Measurements from ENCODE around the gene RSPRY1.
"Not testable (repeated sequence)": the region's sequence is repeated elsewhere in the genome, so short reads cannot be mapped to it uniquely, and the experiment has no call there.

The RSPRY1 gene

DNA sequence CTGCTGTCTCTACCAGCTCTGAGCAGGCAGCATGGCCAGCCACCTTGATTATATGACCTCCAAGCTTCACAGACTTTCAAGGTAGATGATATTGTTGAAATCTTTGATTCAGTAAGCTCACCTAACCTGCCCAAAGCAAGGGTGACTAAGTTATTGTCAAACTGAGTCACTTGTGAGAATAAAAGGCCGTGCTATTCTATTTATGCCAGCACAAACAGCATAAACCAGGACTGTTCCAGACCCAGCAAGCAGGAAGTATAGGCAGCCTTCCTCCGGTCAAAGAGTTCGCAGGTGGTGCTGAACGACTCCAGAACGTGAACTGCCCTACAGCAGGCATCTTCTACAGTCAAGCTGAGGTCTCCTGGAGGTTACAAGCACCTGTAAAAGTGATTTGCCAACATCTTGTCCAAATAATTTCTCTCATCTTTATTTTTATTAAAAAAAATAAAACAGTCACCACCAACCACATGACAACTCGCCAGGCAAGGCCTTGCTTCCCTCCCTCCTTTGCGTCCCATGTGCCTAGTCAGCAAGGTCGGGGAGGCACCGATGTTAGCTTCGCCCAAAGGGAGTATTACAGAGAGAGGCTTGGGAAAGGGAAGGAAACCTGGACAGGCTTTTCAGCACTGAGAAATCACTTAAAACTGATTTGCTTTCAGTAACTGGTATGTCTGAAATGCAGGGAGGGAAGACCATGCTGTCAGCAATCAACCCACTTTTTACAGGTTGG lies 69.7 kb downstream of the RSPRY1 start:
- DNase-seq (ENCODE audit: low read depth, low spot score) = no peak

- DNase-seq (ENCODE audit: low read depth, low spot score) = no peak
These were observed 70.7 kb downstream of the RSPRY1 start for GRCh38 chr16:57256601-57257395.

DNA sequence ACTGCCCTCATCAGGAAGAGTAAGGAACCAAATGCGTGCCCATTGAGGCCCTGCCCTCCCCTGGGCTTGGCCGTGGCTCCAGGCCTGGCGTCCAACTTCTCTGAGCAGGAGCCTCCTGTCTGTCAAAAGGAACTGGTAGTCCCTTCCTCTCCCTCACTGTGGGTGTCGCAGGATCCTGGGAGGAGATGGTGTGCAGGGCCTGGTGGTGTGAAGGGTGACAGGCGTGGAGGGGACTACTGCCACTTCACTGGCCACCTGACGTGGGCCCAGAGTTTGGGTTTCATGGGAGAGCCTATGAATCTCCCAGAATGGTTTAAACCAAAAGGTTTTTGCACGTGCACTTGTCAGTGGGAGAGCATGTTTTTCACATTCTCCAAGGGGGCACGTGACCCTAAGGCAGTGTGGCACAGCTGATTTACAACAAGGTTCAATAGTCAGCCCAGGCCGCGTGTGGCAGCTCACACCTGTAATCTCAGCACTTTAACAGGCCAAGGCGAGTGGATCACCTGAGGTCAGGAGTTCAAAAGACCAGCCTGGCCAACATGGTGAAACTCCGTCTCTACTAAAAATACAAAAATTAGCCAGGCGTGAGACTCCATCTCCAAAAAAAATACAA lies 71.4 kb downstream of the RSPRY1 start:
- no peak for DNase-seq (ENCODE audit: low read depth, low spot score)

GRCh38 chr16:57258226-57258909 lies 72.2 kb downstream of the RSPRY1 start:
- DNase-seq (ENCODE audit: low read depth, low spot score) = no peak

DNA sequence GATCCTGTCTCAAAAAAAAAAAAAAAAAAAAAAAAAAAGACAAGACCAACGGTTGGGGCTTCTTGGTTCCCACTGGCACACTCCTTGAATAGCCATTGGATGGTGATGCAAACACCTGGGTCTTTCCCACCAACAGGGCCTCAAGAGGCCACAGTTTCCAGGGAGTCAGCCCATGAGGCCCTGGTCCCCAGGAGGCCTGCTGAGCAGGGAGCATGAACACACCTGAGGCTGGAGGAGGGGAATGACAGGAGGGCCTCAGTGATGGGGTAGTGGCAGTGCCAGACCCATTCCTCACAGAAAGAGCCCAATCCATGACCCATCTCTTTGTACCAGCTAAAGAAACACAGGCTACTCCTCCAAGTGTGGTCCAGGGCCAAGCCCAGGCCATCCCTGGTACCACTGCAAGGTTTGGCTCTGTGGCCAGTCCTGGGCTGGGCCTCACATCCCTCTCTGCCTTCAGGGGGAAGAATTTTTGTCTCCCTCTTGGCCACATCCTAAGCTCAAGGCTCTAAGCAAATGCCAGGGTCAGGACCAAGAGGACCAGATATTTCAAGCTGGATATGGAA lies 72.9 kb downstream of the RSPRY1 start:
- DNase-seq (ENCODE audit: low read depth, low spot score) = no peak

- DNase-seq (ENCODE audit: low read depth, low spot score) = peak; percentile 25
These were observed 74.3 kb downstream of the RSPRY1 start for GRCh38 chr16:57260294-57260929.

DNA sequence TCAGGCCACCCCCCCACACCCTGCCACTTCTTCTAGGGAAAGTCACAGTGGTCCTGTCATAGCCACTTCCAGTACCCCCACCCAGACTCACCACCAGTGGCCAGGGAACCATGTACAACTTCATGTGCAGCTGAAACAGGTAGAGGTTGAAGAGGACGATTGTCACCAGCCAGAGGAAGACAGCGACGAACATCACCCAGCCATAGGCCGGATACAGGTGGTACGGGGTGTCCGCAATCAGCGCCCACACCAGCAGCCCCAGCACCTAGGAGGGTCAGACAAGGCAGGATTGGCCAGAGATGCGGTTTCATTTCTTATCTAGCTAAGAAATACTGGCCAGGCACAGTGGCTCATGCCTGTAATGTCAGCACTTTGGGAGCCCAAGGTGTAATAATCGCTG lies 75.7 kb downstream of the RSPRY1 start:
- DNase-seq (ENCODE audit: low read depth, low spot score) = no peak

DNA sequence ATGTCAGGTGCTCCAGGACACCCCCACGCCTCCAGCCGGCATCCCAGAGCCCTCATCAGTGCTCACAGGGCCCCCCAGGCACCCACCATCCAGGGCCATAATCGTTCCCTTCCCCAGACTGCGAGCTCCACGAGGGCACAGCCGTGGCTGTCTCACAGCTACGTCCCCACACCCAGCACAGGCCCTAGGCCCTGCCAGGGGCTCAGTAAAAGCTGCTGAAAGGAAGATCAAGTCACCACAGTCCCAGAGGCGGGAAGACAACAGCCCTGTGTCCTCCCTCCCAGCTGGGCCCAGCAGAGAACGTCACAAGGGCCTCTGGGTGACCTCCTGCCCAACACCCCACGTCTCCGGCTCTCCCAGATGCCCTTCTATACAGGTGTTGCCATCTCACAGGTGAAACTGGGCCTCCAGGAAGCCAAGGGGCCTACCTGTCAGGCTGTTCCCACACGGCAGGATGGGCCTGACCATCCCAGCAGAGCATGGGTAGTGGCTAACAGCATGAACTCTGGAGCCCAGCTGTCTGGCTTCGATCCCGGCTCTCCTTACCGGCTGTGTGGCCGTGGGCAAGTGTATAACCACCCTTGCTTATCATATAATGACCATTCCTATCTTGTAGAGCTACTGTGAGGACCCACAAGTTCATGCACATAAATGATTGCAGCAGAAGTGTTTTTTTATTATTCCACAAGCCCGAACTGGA lies 76.9 kb downstream of the RSPRY1 start:
- DNase-seq (ENCODE audit: low read depth, low spot score) = no peak

DNA sequence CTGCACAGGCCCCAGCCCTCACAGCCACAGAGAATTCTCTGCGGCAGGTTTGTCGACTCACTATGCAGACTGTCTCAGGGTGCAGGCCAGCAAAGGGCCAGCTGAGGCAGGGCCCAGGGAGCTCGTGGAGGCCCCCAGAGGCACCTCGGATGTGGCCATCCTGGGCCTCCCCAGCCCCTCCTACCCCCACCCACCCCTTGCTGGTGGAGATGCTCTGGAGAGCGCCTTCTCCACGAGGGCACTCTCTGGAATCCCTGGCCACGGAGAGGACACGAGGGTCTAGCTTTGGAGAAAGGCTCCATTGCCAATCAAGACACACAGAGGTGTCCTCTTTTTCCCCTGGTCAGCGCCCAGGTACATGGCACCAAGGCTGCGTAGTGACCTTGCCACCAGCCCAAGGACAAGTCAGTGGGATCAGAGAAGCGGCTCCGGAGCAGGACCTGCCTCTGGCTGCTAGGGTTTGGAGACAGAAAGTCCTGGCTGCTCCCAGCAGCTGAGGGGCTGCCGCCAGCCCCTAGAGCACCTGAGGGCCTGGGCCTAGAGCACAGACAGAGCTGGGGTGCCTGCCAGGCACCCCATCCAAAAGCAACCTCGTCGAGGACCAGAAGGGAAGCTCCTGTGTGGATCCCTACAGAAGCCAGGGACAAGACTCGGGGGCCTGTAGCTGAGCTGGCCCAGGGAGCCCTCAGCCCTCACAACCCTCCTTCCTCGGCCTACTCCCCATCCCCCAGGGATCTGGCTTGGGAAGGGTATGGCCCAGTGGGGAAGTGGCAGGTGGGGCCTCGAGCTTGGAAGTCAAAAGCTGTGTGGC lies 77.6 kb downstream of the RSPRY1 start:
- DNase-seq (ENCODE audit: low read depth, low spot score) = no peak

DNA sequence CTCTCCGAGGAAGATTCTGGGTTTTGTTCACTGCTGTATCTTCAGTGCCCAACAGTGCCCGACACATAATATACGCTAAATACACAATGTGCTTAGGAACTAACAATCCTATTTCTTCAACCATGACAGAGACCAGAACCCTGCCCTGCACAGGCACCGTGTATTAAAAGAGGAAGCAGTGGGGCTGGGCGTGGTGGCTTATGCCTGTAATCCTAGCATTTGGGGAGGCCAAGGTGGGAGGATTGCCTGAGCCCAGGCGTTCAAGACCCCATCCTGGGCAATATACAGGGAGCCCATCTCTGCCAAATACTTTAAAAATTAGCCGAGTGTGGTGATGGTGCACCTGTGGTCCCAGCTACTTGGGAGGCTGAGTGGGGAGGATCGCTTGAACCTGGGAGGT lies 78.3 kb downstream of the RSPRY1 start:
- no peak for DNase-seq (ENCODE audit: low read depth, low spot score)

GRCh38 chr16:57264950-57265371 lies 78.8 kb downstream of the RSPRY1 start:
- DNase-seq (ENCODE audit: low read depth, low spot score) = no peak

GRCh38 chr16:57265850-57266530 lies 79.9 kb downstream of the RSPRY1 start:
- DNase-seq (ENCODE audit: low read depth, low spot score) = no peak

DNA sequence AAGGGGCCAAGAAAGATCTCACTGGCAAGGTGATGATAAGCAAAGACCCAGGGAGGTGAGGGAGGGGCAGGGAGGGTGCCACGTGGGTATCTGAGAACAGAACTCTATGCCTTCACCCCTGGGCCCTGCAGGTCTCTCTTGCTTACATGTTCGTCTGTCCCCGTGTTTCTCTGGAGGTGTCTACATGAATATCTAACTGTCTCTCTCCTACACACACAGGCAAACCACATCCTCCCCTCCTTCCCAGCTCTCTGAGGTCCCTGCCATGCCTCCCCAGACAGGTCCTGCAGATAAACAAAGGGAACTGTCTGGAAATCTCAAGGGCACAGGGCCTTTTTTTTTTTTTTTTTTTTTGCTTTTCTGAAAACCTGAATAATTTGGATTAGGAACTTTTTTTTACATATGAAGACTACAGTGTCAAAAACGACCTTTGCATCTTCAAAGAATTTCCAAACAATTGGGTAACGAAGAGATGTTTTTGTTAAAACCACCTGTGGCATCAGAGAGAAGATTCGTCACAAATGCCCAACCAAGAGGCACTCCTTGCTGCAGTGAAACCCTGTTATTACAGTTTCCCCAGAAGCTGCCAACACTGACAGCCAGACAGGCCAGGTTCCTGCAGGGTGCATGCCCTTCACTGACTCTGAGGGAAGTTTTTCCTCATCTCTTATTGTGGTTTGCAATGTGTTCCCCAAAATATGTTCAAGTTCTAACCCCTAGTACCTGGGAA lies 80.6 kb downstream of the RSPRY1 start:
- DNase-seq (ENCODE audit: low read depth, low spot score) = no peak

- not testable (repeated sequence) for DNase-seq (ENCODE audit: low read depth, low spot score)
These were observed 81.2 kb downstream of the RSPRY1 start for GRCh38 chr16:57267343-57267742.

- DNase-seq (ENCODE audit: low read depth, low spot score) = no peak
These were observed 83.0 kb downstream of the RSPRY1 start for GRCh38 chr16:57268804-57269800.

DNA sequence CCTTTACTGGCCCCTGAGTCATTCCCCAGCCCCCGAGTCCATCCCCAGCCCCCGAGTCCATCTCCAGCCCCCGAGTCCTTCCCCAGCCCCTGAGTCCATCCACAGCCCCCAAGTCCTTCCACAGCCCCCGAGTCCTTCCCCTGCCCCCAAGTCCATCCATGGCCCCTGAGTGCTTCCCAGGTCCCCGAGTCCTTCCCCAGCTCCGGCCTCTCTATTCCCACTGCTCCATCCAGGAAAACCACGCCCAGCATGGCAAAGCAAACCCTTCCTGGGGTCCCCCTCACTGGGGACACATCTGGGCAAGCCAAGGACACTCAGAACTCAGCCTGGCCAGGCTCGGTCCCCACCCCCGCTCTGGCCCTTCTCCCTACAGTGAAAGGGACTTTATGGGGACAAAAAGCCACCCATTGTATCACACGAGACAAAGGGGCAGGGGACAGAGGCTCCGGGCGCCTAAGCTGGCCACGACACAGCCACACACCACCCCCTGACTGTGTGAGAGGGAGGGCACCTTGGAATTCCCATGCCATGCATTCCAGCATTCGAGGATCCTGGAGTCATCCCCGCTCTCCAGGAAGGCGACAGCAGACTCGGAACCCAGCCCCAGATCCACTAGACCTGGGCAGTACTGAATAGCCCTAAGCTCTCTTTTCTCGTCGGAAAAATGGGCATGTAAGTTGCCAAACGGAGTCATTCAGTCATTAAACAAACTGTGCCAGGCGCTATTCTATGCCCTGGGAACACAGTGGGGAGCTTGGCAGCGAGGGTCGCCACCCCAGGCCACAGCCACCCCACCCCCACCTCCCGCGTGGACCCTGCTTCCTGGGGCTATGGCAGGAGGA lies 84.3 kb downstream of the RSPRY1 start:
- no peak for DNase-seq (ENCODE audit: low read depth, low spot score)

DNA sequence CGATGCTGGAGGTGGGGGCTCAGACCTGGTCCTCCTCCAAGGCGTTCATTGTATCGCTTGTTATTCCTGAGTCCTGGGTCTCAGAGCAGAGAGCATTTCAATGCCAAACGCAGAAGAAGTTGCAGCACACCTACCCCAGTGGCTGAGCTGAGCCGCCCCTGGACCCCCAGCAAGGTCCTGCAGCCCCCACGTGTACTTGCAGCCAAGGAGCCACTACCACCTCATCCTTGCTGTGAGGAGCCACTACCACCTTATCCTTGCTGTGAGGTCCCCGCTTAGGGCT lies 84.9 kb downstream of the RSPRY1 start:
- DNase-seq (ENCODE audit: low read depth, low spot score) = no peak
